SK-N-SH (cell line): ENCODE measurements around the gene FAM163A. TPM values are rescaled to one million over a fixed set of nuclear protein-coding genes. Genes with fewer than 3 reads are reported as not detected.

ENCODE experiments used
- CTCF ChIA-PET: fragments of 300-600, 350-600 bp; formaldehyde crosslinking; extraction: SDS; loops from one replicate; lab custom pipeline; 2021; lab: Yijun Ruan, JAX
- POLR2A ChIA-PET: fragments of 350-600 bp; sonication (Branson Sonifier 250); formaldehyde crosslinking; extraction: SDS; loops from one replicate; lab custom pipeline; 2020; ENCODE audit warnings: antibody characterized with exemption, inconsistent platforms; lab: Yijun Ruan, JAX
- DNase-seq: peaks from one replicate; pipeline ENCODE4 v3.0.0; 2012
- H2AFZ ChIP-seq: fragments of 200-600 bp; sonication (generic); 2 replicates; pipeline ENCODE4 v1.8.1; 2016; ENCODE audit warnings: antibody characterized with exemption, mild to moderate bottlenecking, low read depth
- H3F3A ChIP-seq: fragments of 200-600 bp; sonication (generic); replicated peaks from 2 replicates; pipeline ENCODE3; 2016; ENCODE audit warnings: antibody characterized with exemption, mild to moderate bottlenecking; ENCODE audit not compliant: insufficient read depth
- H3K27ac ChIP-seq, 2 experiments: fragments of 200-500 bp in 1 of 2; fragments of 200-600 bp in 1 of 2; sonication (Bioruptor generic) in 1 of 2; sonication (generic), shearing (Covaris generic) in 1 of 2; 2 replicates each; pipeline versions ENCODE4 v1.5.1 to v1.6.1; 2014 to 2016; ENCODE audit warnings: low read depth in 2 of 2, inconsistent platforms in 1 of 2, low read length in 1 of 2, mild to moderate bottlenecking in 1 of 2, mixed read lengths in 1 of 2
- H3K27me3 ChIP-seq: fragments of 200-600 bp; sonication (generic), shearing (Covaris generic); 2 replicates; pipeline ENCODE4 v1.6.1; 2016; ENCODE audit warnings: mixed run types; ENCODE audit not compliant: insufficient read depth
- H3K36me3 ChIP-seq, 2 experiments: fragments of 200-500 bp in 1 of 2; fragments of 200-600 bp in 1 of 2; sonication (Bioruptor generic) in 1 of 2; sonication (generic) in 1 of 2; replicated peaks in 1 of 2; 2 replicates each; pipeline versions ENCODE3 to v1.5.1; 2014 to 2016; ENCODE audit warnings: low read length in 1 of 2, mild to moderate bottlenecking in 1 of 2; ENCODE audit not compliant: insufficient read depth in 2 of 2, control insufficient read depth in 1 of 2
- H3K4me1 ChIP-seq, 2 experiments: fragments of 200-500 bp in 1 of 2; fragments of 200-600 bp in 1 of 2; sonication (Bioruptor generic) in 1 of 2; sonication (generic), shearing (Covaris generic) in 1 of 2; 2 replicates each; pipeline versions ENCODE4 v1.5.1 to v1.6.1; 2014 to 2016; ENCODE audit warnings: low read depth in 1 of 2, low read length in 1 of 2, mixed run types in 1 of 2; ENCODE audit not compliant: insufficient read depth in 2 of 2, control insufficient read depth in 1 of 2
- H3K4me2 ChIP-seq: fragments of 200-600 bp; sonication (generic), shearing (Covaris generic); 2 replicates; pipeline ENCODE4 v1.6.1; 2017; ENCODE audit warnings: mixed run types
- H3K4me3 ChIP-seq, 2 experiments: fragments of 200-500 bp in 1 of 2; fragments of 200-600 bp in 1 of 2; sonication (Bioruptor generic) in 1 of 2; sonication (generic), shearing (Covaris generic) in 1 of 2; 2 replicates each; pipeline versions ENCODE4 v1.5.1 to v1.8.1; 2014 to 2016; ENCODE audit warnings: low read depth in 2 of 2, inconsistent platforms in 1 of 2, low read length in 1 of 2, mild to moderate bottlenecking in 1 of 2, mixed read lengths in 1 of 2, moderate library complexity in 1 of 2
- H3K79me2 ChIP-seq: fragments of 200-600 bp; sonication (generic); 2 replicates; pipeline ENCODE4 v1.8.1; 2017; ENCODE audit warnings: mild to moderate bottlenecking; ENCODE audit not compliant: insufficient read depth
- H3K9ac ChIP-seq: fragments of 200-600 bp; sonication (generic); 2 replicates; pipeline ENCODE4 v1.6.1; 2017; ENCODE audit warnings: mixed run types
- H3K9me2 ChIP-seq: fragments of 200-600 bp; sonication (generic); 2 replicates; pipeline ENCODE4 v1.6.1; 2017; ENCODE audit warnings: mixed run types
- H3K9me3 ChIP-seq: fragments of 200-600 bp; sonication (generic); 2 replicates; pipeline ENCODE4 v1.6.1; 2017; ENCODE audit warnings: mixed run types, mild to moderate bottlenecking, moderate library complexity
- H4K20me1 ChIP-seq: fragments of 200-600 bp; sonication (generic); 2 replicates; pipeline ENCODE4 v1.6.1; 2017; ENCODE audit warnings: mild to moderate bottlenecking, mixed run types; ENCODE audit not compliant: insufficient read depth
- CHD2 ChIP-seq: fragments of 150-350 bp; IDR thresholded peaks from 2 replicates; pipeline ENCODE4 v1.6.1; 2018; ENCODE audit warnings: low read length; ENCODE audit not compliant: partially characterized antibody
- EP300 ChIP-seq, 2 experiments: IDR thresholded peaks; 2 replicates each; pipeline versions ENCODE4 v1.4.0 to v1.6.1; 2012; ENCODE audit warnings: borderline replicate concordance in 1 of 2, low read depth in 1 of 2, low read length in 1 of 2
- EZH2phosphoT487 ChIP-seq: fragments of 200-600 bp; sonication (generic); IDR thresholded peaks from 2 replicates; pipeline ENCODE4 v1.6.1; 2017; ENCODE audit warnings: low read depth, mixed run types, mild to moderate bottlenecking, antibody characterized with exemption, moderate library complexity, borderline replicate concordance
- FOXJ3 ChIP-seq: sonication (generic); formaldehyde crosslinking; IDR thresholded peaks from 2 replicates; pipeline ENCODE4 v1.5.1; 2020; ENCODE audit warnings: mild to moderate bottlenecking, missing genetic modification reagents
- GABPA ChIP-seq: IDR thresholded peaks from 2 replicates; pipeline ENCODE4 v1.4.0; 2012; ENCODE audit warnings: low read depth, mild to moderate bottlenecking
- MEF2A ChIP-seq: IDR thresholded peaks from 2 replicates; pipeline ENCODE4 v1.4.0; 2012; ENCODE audit warnings: low read depth, borderline replicate concordance
- MXI1 ChIP-seq: IDR thresholded peaks from 2 replicates; pipeline ENCODE4 v1.6.1; 2012; ENCODE audit warnings: mild to moderate bottlenecking, low read depth, low read length, improper control_type of control experiment
- NFIC ChIP-seq: IDR thresholded peaks from 2 replicates; pipeline ENCODE4 v1.4.0; 2012; ENCODE audit warnings: borderline replicate concordance
- NRF1 ChIP-seq: IDR thresholded peaks from 2 replicates; pipeline ENCODE4 v1.6.1; 2012; ENCODE audit warnings: low read depth, mild to moderate bottlenecking, low read length
- POLR2AphosphoS5 ChIP-seq: IDR thresholded peaks from 2 replicates; pipeline ENCODE4 v1.6.1; 2012; ENCODE audit warnings: low read depth, low read length
- RAD21 ChIP-seq: IDR thresholded peaks from 2 replicates; pipeline ENCODE4 v1.6.1; 2012; ENCODE audit warnings: mild to moderate bottlenecking, low read length
- REST ChIP-seq: IDR thresholded peaks from 2 replicates; pipeline ENCODE4 v1.6.1; 2012; ENCODE audit warnings: mild to moderate bottlenecking, low read depth, low read length, moderate library complexity
- SMC3 ChIP-seq: IDR thresholded peaks from 2 replicates; pipeline ENCODE4 v1.6.1; 2012; ENCODE audit warnings: low read depth, low read length, improper control_type of control experiment
- TAF1 ChIP-seq: IDR thresholded peaks from 2 replicates; pipeline ENCODE4 v1.6.1; 2012; ENCODE audit warnings: low read depth, mild to moderate bottlenecking, low read length, moderate library complexity, borderline replicate concordance
- TEAD4 ChIP-seq: IDR thresholded peaks from 2 replicates; pipeline ENCODE4 v1.4.0; 2012; ENCODE audit warnings: mild to moderate bottlenecking, borderline replicate concordance; ENCODE audit not compliant: insufficient read depth
- USF1 ChIP-seq: IDR thresholded peaks from 2 replicates; pipeline ENCODE4 v1.4.0; 2012; ENCODE audit warnings: low read depth, borderline replicate concordance
- USF2 ChIP-seq: fragments of 150-350 bp; IDR thresholded peaks from 2 replicates; pipeline ENCODE4 v1.6.1; 2017; ENCODE audit warnings: antibody characterized with exemption, low read length, low read depth, borderline replicate concordance
- WGBS: methylation state at CpG from one replicate; pipeline ENCODE4 v1.1.6; 2017; ENCODE audit warnings: low lambda C conversion rate; 5-methylcytosine and 5-hydroxymethylcytosine counted together
- polyA plus RNA-seq, 3 experiments: library from polyadenylated mRNA; depleted of rRNA; stranded (reverse); fragments of >200 nt; gene quantifications; 2 replicates each; pipeline ENCODE4 v1.2.3, GENCODE V29; 2012
- TF ChIP-seq, protein P1 (sequence below): IDR thresholded peaks from 2 replicates; pipeline ENCODE4 v1.4.0; 2012; ENCODE audit warnings: low read depth, borderline replicate concordance
- TF ChIP-seq, protein P2 (sequence below): IDR thresholded peaks from 2 replicates; pipeline ENCODE4 v1.4.0; 2012; ENCODE audit warnings: low read depth

FAM163A gene
- polyA plus RNA-seq, 1 of the 3 experiments (the other 2 are of a cell fraction): 0.43 TPM

GRCh38 chr1:179775009-179775408 is 31.9 kb downstream of the FAM163A start:
- no peaks in the 10 kb centered on the region for H3F3A ChIP-seq
- H4K20me1 ChIP-seq: no peaks in the 10 kb centered on the region
- H3K27me3 ChIP-seq: no peaks in the 10 kb centered on the region; the same call in 1 of the 2 replicates
- POLR2A ChIA-PET: no interaction called here
- no peaks in the 10 kb centered on the region for H3K9me3 ChIP-seq
- H3K4me1 ChIP-seq: peaks cover 0 to 55% of the 10 kb centered on the region in 2 experiments; a peak in 2 of 4 replicates
- H3K9ac ChIP-seq: no peak overlapping the region
- H3K27ac ChIP-seq: peak overlapping the region in 1 of 2 experiments; percentile 20; a peak in 1 of 4 replicates
- no peak overlapping the region for H3K4me2 ChIP-seq
- H2AFZ ChIP-seq: no peak overlapping the region
- CTCF ChIA-PET: interaction anchor here (1.0 to 2.6 kb wide), 9 partner anchors 9 to 69 kb away, joined by 3 to 11 read pairs (median 3); no protein-coding TSS in a partner anchor
- H3K9me2 ChIP-seq: no peaks in the 10 kb centered on the region
- no peaks in the 10 kb centered on the region for H3K36me3 ChIP-seq
- H3K79me2 ChIP-seq: no peaks in the 10 kb centered on the region
- H3K4me3 ChIP-seq: no peak overlapping the region
- no peak for DNase-seq
- 86% methylated on average over 6 of the region's 6 CpGs for WGBS
- no peak for TF ChIP-seq MEF2A
- TF ChIP-seq TEAD4: no peak
- no peak for TF ChIP-seq EP300 (IDR thresholded peaks at IDR 0.05; ENCODE audit: borderline replicate concordance in 1 of 2, low read depth in 1 of 2, low read length in 1 of 2)
- TF ChIP-seq RAD21: no peak
- no peak for TF ChIP-seq MXI1
- TF ChIP-seq POLR2AphosphoS5: no peak
- TF ChIP-seq EZH2phosphoT487: no peak
- no peak for TF ChIP-seq USF2
- TF ChIP-seq TAF1: no peak
- TF ChIP-seq NRF1: no peak
- no peak for TF ChIP-seq SMC3
- TF ChIP-seq USF1: no peak
- no peak for TF ChIP-seq GABPA
- TF ChIP-seq NFIC: no peak
- no peak for TF ChIP-seq FOXJ3 (CRISPR knock-in tag)
- TF ChIP-seq, protein P1, sequence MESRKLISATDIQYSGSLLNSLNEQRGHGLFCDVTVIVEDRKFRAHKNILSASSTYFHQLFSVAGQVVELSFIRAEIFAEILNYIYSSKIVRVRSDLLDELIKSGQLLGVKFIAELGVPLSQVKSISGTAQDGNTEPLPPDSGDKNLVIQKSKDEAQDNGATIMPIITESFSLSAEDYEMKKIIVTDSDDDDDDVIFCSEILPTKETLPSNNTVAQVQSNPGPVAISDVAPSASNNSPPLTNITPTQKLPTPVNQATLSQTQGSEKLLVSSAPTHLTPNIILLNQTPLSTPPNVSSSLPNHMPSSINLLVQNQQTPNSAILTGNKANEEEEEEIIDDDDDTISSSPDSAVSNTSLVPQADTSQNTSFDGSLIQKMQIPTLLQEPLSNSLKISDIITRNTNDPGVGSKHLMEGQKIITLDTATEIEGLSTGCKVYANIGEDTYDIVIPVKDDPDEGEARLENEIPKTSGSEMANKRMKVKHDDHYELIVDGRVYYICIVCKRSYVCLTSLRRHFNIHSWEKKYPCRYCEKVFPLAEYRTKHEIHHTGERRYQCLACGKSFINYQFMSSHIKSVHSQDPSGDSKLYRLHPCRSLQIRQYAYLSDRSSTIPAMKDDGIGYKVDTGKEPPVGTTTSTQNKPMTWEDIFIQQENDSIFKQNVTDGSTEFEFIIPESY: no peak
- TF ChIP-seq, protein P2, sequence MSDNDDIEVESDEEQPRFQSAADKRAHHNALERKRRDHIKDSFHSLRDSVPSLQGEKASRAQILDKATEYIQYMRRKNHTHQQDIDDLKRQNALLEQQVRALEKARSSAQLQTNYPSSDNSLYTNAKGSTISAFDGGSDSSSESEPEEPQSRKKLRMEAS: no peak
- no peak for TF ChIP-seq REST
- TF ChIP-seq CHD2: no peak
